Measurements from ENCODE around the gene PAOX.

PAOX gene

DNA sequence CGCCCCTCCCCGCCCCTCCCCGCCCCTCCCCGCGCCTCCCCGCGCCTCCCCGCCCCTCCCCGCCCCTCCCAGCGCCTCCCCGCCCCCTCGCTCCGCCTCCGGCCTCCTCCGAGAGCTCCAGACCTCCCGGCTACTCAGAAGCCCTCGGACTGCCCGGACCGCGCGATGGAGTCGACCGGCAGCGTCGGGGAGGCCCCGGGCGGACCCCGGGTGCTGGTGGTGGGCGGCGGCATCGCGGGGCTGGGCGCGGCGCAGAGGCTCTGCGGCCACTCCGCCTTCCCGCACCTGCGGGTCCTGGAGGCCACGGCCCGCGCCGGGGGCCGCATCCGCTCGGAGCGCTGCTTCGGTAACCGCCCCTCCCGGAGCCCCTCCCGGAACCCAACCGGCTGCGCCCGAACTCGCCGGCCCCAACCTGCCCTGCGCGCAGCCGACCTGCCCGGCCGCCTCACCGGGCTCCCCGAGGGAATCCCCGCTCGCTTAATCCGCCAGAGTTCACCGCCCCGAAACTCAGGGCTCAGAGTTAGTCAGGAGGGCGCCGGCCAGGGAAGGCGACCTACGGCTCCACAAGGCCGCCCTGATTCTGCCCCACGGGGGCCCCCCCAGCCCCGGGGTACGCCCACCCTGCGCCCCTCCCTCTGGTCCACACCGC lies at the start of gene PAOX:
Gene PAOX (plus strand): TSS at position 111 of the 649 bp plus-strand sequence. CDS start 55 bp downstream, at position 166.
- no peak for FAIRE-seq

GRCh38 chr10:133329491-133330202 lies 49.4 kb upstream of the PAOX start:
- FAIRE-seq, result peak; percentile 69

GRCh38 chr10:133332936-133333699 lies 45.9 kb upstream of the PAOX start:
- FAIRE-seq, result no peak

DNA sequence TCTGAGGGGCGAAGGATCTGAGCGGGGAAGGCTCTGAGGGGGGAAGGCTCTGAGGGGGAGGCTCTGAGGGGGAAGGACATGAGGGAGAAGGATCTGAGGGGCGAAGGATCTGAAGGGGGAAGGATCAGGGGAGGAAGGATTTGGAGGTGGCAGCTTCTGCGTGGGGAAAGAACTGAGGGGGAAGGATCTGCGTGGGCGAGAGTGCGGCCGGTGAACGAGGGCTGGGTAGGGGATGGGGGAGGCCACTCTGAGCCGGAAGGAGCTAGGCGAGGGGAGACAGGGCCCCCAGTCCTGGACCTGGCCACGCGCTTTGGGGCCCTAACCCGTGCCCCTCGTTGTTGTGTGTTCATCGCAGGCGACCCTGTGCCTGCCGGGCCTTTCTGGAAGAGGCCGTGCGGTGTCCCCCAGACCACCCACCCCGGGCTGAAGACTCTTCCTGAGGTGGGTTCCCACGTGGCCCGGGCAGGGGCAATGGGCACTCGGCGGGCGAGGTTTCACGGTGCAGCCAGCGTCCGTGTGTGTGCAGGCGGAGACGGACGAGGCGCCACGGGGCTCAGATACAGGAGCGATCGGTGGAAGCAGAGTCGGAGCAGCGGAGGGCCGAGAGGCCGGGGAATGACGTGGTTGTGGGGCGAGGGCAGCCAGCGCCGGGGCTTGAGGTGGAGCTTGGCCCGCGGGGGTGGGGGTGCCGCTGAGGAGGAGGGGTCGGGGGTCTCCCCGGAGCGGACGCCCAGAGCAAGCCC lies 44.4 kb upstream of the PAOX start:
- no peak for FAIRE-seq

DNA sequence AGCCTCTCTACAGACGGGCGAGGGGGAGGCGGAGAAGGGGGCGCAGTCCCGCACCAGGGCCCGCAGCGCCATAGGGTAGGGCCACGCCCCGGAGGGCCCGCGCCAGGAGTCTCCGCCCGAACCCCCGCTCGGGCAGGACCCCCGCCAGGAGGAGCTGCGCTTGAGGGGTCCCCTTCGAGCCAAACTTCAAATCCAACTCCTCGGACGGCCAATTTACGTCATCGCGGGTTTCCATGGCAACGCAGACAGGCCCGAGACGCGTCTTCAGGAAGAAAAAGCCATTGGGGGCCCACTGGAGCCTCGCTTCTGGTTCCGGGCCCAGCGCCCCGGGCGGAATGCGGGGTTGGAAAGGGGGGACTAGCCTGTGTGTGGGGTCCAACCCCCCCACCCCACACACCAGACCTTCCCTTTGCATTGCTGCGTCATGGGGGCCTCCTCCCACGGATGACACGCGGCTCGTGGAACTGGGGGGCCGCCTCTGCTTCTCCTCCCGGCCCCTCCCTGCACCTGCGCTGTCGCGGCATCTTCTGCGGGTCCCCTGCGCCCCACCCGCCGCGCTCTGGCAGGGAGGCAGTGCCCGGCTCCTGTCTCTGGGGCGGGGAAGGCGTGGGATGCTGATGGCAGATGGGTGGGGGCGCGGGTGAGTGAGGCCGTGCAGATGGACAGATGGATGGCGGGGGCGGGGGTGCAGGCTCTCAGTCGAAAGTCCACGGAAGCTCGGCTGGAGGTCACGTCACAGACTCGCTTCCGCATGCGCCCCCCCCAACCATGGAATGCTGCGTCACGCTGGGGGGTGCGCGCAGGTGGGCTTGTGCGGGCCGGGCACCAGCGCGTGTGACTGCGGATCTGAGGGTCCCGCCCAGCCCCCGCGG lies 43.6 kb upstream of the PAOX start:
- no peak for FAIRE-seq

DNA sequence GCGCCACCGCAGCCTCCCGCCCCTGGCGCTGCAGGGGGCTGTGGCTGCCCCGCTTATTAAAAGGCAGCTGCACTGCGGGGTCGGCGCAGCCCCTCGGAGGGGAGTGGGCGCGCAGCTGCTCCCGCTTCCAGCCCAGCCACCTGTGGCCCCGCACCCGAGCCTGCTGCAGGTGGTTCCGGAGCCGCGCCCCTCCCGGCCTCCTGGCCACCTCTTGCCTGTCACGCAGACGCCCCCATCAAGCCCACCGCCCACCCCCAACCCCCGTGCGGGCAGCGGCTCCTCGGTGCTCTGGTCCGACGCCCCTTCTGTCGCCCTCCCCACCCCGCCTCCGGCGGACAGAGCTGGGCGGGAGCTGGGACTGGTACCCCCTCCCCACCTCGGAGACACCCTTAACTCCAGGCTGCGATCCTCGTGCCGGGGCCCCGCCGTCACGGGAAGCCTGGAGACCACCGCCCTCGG lies 42.9 kb upstream of the PAOX start:
- no peak for FAIRE-seq

GRCh38 chr10:133336577-133337369 lies 42.3 kb upstream of the PAOX start, which contains the start of gene CALY:
Gene CALY, minus strand, starts transcription at chr10:133336896. Its CDS starts 7,907 bp downstream, at chr10:133328989.
- FAIRE-seq, result no peak

- no peak for FAIRE-seq
Measured at GRCh38 chr10:133337370-133337725, 41.7 kb upstream of the PAOX start.

DNA sequence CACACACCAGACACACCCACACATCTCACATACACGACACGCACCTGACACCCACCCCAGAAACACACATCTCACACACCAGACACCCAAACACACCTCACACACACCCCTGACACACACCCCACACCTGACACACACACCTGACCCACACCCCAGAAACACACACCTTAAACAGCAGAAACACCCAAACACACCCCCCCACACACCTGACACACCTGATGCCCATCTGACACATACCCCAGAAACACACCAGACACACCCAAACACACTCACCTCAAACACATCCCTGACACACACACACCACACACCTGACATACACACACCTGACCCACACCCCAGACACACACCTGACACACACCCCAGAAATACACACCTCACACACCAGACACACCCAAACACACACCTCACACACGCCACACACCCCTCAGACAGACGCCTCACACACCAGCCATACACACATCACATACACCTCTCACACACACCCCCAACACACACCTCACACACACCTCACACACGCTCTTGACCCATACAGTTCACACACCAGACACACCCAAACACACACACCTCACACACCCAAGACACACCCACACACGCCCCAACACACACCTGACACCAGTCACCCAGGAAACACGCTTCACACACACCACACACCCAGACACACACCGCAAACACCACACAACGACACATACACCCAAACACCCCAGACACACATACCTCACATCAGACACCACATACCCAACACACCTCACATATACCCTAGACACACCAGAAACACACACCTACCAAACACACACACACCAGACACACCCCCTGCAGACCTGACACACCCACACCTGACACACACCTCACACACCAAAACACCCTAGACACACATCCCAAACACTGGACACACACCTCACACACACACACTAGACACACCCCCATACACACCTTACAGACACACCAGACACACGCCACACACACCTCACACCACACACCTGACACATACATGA lies 40.7 kb upstream of the PAOX start:
- no peak for FAIRE-seq

- FAIRE-seq, result no peak
Measured at GRCh38 chr10:133339708-133340380, 39.2 kb upstream of the PAOX start.

DNA sequence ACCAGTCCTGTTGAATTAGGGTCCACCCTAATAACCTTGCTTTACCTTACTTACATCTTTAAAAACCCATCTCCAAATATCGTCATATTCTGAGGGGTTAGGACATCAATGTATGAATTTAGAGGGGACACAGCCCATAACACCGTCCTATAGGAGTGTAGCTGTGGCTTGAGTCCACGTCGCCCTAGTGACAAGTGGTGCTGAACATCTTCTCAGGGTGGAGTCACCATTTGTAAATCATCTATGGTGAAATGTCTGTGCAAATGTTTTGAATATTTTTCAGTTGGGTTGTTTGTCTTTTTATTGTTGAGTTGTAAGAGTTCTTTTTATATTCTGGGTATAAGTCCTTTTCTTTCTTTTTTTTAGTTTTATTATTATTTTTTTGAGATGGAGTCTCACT lies 37.1 kb upstream of the PAOX start:
- no peak for FAIRE-seq

DNA sequence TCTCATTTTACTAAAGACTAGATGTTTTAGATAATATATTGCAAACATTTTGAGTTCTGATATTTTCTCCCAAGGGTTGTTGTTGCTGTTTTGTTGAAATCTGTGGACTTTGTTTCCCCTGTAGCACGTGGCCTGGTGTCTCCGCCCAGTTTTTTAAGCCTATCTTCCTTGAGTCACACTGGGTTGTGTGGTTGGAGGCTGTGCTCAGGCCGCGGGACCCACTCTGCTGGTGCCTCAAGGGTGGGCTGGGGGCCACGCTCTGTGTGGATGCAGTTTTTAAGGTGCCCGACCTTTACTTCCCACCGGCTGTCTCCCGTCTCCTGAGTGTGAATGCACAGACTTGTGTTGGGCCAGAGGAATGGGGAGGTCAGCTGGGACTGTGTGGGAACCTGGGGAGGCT lies 36.1 kb upstream of the PAOX start:
- no peak for FAIRE-seq

DNA sequence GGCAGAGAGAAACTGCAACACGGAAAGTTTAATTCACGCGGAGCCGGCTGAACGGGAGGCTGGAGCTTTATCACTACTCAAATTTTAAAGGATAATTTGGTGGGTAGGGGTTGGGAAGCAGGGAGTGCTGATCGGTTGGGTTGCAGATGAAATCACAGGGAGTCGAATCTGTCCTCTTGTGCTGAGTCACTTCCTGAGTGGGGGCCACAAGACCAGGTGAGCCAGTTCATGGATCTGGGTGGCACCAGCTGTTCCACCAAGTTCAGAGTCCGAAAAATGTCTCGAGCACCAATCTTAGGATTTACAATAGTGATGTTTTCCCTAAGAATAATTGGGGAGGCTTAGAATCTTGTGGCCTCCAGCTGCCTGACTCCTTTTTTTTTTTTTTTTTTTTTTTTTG lies 35.5 kb upstream of the PAOX start:
- no peak for FAIRE-seq

DNA sequence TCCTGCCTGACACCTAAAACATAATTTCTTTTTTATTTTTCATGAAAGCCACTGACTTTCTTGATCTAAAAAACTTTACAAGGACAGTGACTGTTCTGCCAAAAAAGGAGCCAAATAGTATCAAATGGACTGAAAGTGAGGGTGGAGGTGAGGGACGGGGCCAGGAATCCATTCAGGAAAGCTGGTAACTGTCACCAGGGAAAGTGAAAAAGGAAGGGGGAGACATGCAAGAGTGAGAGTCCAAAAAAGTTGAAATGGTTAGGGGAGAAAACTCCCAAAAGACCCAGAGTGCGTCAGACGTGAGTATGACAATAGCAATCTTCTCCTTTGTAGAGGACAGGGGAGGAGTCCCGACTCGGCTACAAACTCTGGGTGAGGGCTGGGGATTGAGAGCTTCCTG lies 34.8 kb upstream of the PAOX start:
- FAIRE-seq, result no peak

GRCh38 chr10:133346413-133346812 lies 32.6 kb upstream of the PAOX start:
- FAIRE-seq, result no peak

- FAIRE-seq, result no peak
Measured at GRCh38 chr10:133347710-133348517, 31.1 kb upstream of the PAOX start.

DNA sequence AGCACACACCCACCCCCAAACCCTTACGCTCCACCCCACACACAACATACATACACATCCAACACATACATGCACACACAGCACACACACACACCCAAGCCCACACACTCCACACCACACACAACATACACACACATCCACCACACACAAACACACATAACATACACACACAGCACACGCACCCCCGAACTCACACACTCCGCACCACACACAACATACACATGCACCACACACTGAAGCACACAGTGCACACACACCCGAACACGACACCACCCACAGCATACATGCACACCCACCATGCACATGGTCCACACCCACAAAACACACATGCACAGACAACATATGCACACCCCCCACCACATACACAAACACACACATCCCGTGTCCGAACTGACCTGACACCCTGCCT lies 29.9 kb upstream of the PAOX start:
- FAIRE-seq, result no peak

DNA sequence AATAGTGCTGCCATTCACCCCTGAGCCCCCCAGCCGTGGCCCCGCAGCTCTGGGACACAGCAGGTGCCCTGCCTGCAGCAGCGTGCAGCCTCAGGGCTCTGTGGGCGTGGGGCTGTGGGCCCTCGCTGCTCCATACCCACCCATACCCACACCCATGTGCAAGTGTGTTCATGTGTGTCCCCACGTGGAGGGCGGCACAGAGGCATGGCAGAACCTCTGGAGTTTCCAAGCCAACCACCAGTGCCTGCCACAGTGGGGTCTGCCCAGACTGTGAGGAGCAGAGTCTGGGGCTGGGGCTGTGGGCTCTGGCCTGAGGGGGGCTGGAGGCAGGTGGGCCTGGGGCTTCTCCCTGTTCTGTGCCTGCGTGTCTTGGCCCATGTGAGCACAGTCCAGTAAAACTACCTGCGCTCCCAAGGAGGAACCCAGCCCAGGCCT lies 29.5 kb upstream of the PAOX start:
- FAIRE-seq, result no peak
